Measurements from ENCODE around the gene CPNE5.

The CPNE5 gene

GRCh38 chr6:36749829-36750489, 89.3 kb downstream of the CPNE5 start:
- no peak for DNase-seq (ENCODE audit: low spot score)
- no peak for TF ChIP-seq CTCF (IDR thresholded peaks at IDR 0.05; ENCODE audit: extremely low read depth, missing control alignments)

- DNase-seq (ENCODE audit: low spot score) = no peak
- TF ChIP-seq CTCF (IDR thresholded peaks at IDR 0.05; ENCODE audit: extremely low read depth, missing control alignments) = no peak
Measured at GRCh38 chr6:36746251-36746650, 93.0 kb downstream of the CPNE5 start.

GRCh38 chr6:36745836-36746235, 93.4 kb downstream of the CPNE5 start:
- no peak for TF ChIP-seq CTCF (IDR thresholded peaks at IDR 0.05; ENCODE audit: extremely low read depth, missing control alignments)
- no peak for DNase-seq (ENCODE audit: low spot score)

GRCh38 chr6:36745283-36745682, 94.0 kb downstream of the CPNE5 start:
- TF ChIP-seq CTCF (IDR thresholded peaks at IDR 0.05; ENCODE audit: extremely low read depth, missing control alignments) = no peak
- DNase-seq (ENCODE audit: low spot score) = no peak

- TF ChIP-seq CTCF (IDR thresholded peaks at IDR 0.05; ENCODE audit: extremely low read depth, missing control alignments) = no peak
- no peak for DNase-seq (ENCODE audit: low spot score)
Measured at GRCh38 chr6:36744304-36744673, 95.0 kb downstream of the CPNE5 start.

GRCh38 chr6:36743538-36744303, 95.5 kb downstream of the CPNE5 start:
- no peak for DNase-seq (ENCODE audit: low spot score)
- no peak for TF ChIP-seq CTCF (IDR thresholded peaks at IDR 0.05; ENCODE audit: extremely low read depth, missing control alignments)

- TF ChIP-seq CTCF (IDR thresholded peaks at IDR 0.05; ENCODE audit: extremely low read depth, missing control alignments) = no peak
- DNase-seq (ENCODE audit: low spot score) = no peak
Measured at GRCh38 chr6:36743032-36743431, 96.2 kb downstream of the CPNE5 start.

Data from GM20000 (cell line).